ENCODE measurements around the gene EVPL. TPM values are rescaled to one million over a fixed set of nuclear protein-coding genes. Genes with fewer than 3 reads are reported as not detected.
"Not testable (repeated sequence)": the region's sequence is repeated elsewhere in the genome, so short reads cannot be mapped to it uniquely, and the experiment has no call there.

The EVPL gene
- total RNA-seq, 3 donors from 2014 or later (not counting 1 experiment from before 2014, with no cell fraction given) = 0.94 to 1.2 TPM; not detected in 1

GRCh38 chr17:76048711-76049110 lies 21.6 kb upstream of the EVPL start:
- intact Hi-C loops (cut with micrococcal nuclease) = no loop called here

GRCh38 chr17:76048025-76048605 lies 21.0 kb upstream of the EVPL start:
- Mint-ChIP-seq H3K27me3 (ENCODE audit: low read depth in 2 of 2) (no peaks in the 10 kb centered on the region), H3K36me3 (peaks cover 38% of the 10 kb centered on the region), H3K9me3 (no peaks in the 10 kb centered on the region), H3K27ac (peak overlapping the region in 1 of 2 donors; percentile 25), H3K4me3 (no peak overlapping the region), H3K4me1 (peaks cover 0 to 15% of the 10 kb centered on the region in 2 donors)
- no peaks in the 10 kb centered on the region for H3K4me1 ChIP-seq (ENCODE audit: control insufficient read depth, insufficient read depth, low read length)
- no peaks in the 10 kb centered on the region for H3K9me3 ChIP-seq (ENCODE audit: control insufficient read depth, insufficient read depth, low read length)
- peaks cover 86% of the 10 kb centered on the region for H3K36me3 ChIP-seq (ENCODE audit: control insufficient read depth, insufficient read depth, low read length)
- intact Hi-C loops (cut with micrococcal nuclease) = no loop called here
- H3K27me3 ChIP-seq (ENCODE audit: control insufficient read depth, insufficient read depth, low read length) = no peaks in the 10 kb centered on the region
- DNase-seq (no peak), ATAC-seq (no peak)
- TF ChIP-seq CTCF (IDR thresholded peaks at IDR 0.05) = no peak
- H3K4me3 ChIP-seq (ENCODE audit: low read length) = no peak overlapping the region
- no peak overlapping the region for H3K27ac ChIP-seq (ENCODE audit: low read length)
- 82% methylated on average over 9 of the region's 9 CpGs for WGBS (ENCODE audit: insufficient coverage)

More at GRCh38 chr17:76048711-76049110, 21.6 kb upstream of the EVPL start:
- Mint-ChIP-seq H3K36me3 (peaks cover 35% of the 10 kb centered on the region), H3K9me3 (no peaks in the 10 kb centered on the region), H3K27ac (peak overlapping the region; percentile 33 to 56), H3K27me3 (ENCODE audit: low read depth in 2 of 2) (no peaks in the 10 kb centered on the region), H3K4me3 (no peak overlapping the region), H3K4me1 (peaks cover 0 to 15% of the 10 kb centered on the region in 2 donors)
- WGBS (ENCODE audit: insufficient coverage) = 83% methylated on average over 9 of the region's 9 CpGs
- H3K36me3 ChIP-seq (ENCODE audit: control insufficient read depth, insufficient read depth, low read length) = peaks cover 86% of the 10 kb centered on the region
- H3K27ac ChIP-seq (ENCODE audit: low read length) = no peak overlapping the region
- H3K4me1 ChIP-seq (ENCODE audit: control insufficient read depth, insufficient read depth, low read length) = no peaks in the 10 kb centered on the region
- no peaks in the 10 kb centered on the region for H3K27me3 ChIP-seq (ENCODE audit: control insufficient read depth, insufficient read depth, low read length)
- no peak overlapping the region for H3K4me3 ChIP-seq (ENCODE audit: low read length)
- no peaks in the 10 kb centered on the region for H3K9me3 ChIP-seq (ENCODE audit: control insufficient read depth, insufficient read depth, low read length)
- no peak for TF ChIP-seq CTCF (IDR thresholded peaks at IDR 0.05)
- ATAC-seq (no peak), DNase-seq (peak in 1 of 2 donors; percentile 45)

GRCh38 chr17:76046064-76046463 lies 19.0 kb upstream of the EVPL start:
- no peaks in the 10 kb centered on the region for H3K27me3 ChIP-seq (ENCODE audit: control insufficient read depth, insufficient read depth, low read length)
- H3K36me3 ChIP-seq (ENCODE audit: control insufficient read depth, insufficient read depth, low read length) = peaks cover 94% of the 10 kb centered on the region
- DNase-seq (no peak), ATAC-seq (no peak)
- H3K27me3 Mint-ChIP-seq (ENCODE audit: low read depth in 2 of 2) = no peaks in the 10 kb centered on the region
- no peak for TF ChIP-seq CTCF (IDR thresholded peaks at IDR 0.05)
- H3K4me1 Mint-ChIP-seq = peaks cover 0 to 11% of the 10 kb centered on the region in 2 donors
- H3K27ac Mint-ChIP-seq = no peak overlapping the region
- no peaks in the 10 kb centered on the region for H3K4me1 ChIP-seq (ENCODE audit: control insufficient read depth, insufficient read depth, low read length)
- 94% methylated on average over 8 of the region's 8 CpGs for WGBS (ENCODE audit: insufficient coverage)
- H3K4me3 ChIP-seq (ENCODE audit: low read length) = no peak overlapping the region
- H3K9me3 ChIP-seq (ENCODE audit: control insufficient read depth, insufficient read depth, low read length) = no peaks in the 10 kb centered on the region
- H3K36me3 Mint-ChIP-seq = peaks cover 38% of the 10 kb centered on the region
- H3K27ac ChIP-seq (ENCODE audit: low read length) = no peak overlapping the region
- intact Hi-C loops (cut with micrococcal nuclease) = no loop called here
- no peaks in the 10 kb centered on the region for H3K9me3 Mint-ChIP-seq
- H3K4me3 Mint-ChIP-seq = no peak overlapping the region

GRCh38 chr17:76044475-76045007 lies 17.4 kb upstream of the EVPL start:
- 96% methylated on average over 11 of the region's 11 CpGs for WGBS (ENCODE audit: insufficient coverage)
- H3K4me3 ChIP-seq (ENCODE audit: low read length); H3K27ac Mint-ChIP-seq; ATAC-seq; H3K9me3 ChIP-seq (ENCODE audit: control insufficient read depth, insufficient read depth, low read length); H3K9me3 Mint-ChIP-seq; H3K4me1 ChIP-seq (ENCODE audit: control insufficient read depth, insufficient read depth, low read length); H3K27ac ChIP-seq (ENCODE audit: low read length); H3K27me3 Mint-ChIP-seq (ENCODE audit: low read depth in 2 of 2); DNase-seq; H3K27me3 ChIP-seq (ENCODE audit: control insufficient read depth, insufficient read depth, low read length); H3K4me1 Mint-ChIP-seq; intact Hi-C loops (cut with micrococcal nuclease); H3K4me3 Mint-ChIP-seq: not testable (repeated sequence)
- peaks cover 95% of the 10 kb centered on the region for H3K36me3 ChIP-seq (ENCODE audit: control insufficient read depth, insufficient read depth, low read length)
- peaks cover 38% of the 10 kb centered on the region for H3K36me3 Mint-ChIP-seq

GRCh38 chr17:76042868-76043267 lies 15.8 kb upstream of the EVPL start:
- 98% methylated on average over 3 of the region's 3 CpGs for WGBS (ENCODE audit: insufficient coverage)
- H3K27ac ChIP-seq (ENCODE audit: low read length); ATAC-seq; H3K4me3 ChIP-seq (ENCODE audit: low read length); H3K9me3 Mint-ChIP-seq; H3K4me3 Mint-ChIP-seq; H3K27ac Mint-ChIP-seq; H3K9me3 ChIP-seq (ENCODE audit: control insufficient read depth, insufficient read depth, low read length); H3K4me1 ChIP-seq (ENCODE audit: control insufficient read depth, insufficient read depth, low read length); DNase-seq; intact Hi-C loops (cut with micrococcal nuclease); H3K27me3 ChIP-seq (ENCODE audit: control insufficient read depth, insufficient read depth, low read length); H3K27me3 Mint-ChIP-seq (ENCODE audit: low read depth in 2 of 2); H3K4me1 Mint-ChIP-seq: not testable (repeated sequence)
- peaks cover 92% of the 10 kb centered on the region for H3K36me3 ChIP-seq (ENCODE audit: control insufficient read depth, insufficient read depth, low read length)
- H3K36me3 Mint-ChIP-seq = peaks cover 35% of the 10 kb centered on the region

Measured in natural killer cell (primary cell).